HG02981 (cell line): ENCODE results near the gene EID3.
"Not testable (repeated sequence)": the region's sequence is repeated elsewhere in the genome, so short reads cannot be mapped to it uniquely, and the experiment has no call there.

Experiments
- ATAC-seq: cut with Tn5 transposase; IDR thresholded peaks from one replicate; pipeline ENCODE4 v1.9.1; 2021; ENCODE audit warnings: mild to moderate bottlenecking, moderate library complexity; ENCODE audit not compliant: unreplicated experiment

Gene EID3

DNA sequence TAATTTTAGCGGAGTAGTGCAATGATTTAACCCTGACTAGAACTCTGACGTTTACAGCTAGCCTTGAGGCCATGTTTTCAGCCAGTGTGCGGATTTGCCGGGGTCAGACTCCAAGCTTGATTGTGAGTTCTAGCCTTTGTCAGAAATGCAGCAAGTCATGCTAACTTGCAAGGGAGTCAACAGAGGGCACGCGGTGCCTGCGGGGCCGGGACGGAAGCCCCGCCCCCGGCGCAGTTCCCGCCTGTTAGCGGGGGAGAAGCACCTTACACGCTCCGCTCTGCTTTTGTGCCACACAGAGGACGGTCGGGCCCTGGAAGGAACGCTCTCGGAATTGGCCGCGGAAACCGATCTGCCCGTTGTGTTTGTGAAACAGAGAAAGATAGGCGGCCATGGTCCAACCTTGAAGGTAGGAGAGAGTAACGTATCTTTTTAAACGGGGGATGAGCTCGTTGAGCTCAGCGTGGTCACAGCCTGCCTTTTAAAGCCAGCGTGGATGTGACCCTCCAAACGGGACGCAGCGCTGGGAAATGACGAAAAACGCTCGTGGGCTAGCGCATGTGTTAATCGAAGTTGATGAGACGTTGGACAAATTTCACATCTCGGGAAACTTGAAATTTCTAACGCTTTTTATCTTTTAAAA lies 14.8 kb upstream of the EID3 start:
- peak; percentile 43 for ATAC-seq

DNA sequence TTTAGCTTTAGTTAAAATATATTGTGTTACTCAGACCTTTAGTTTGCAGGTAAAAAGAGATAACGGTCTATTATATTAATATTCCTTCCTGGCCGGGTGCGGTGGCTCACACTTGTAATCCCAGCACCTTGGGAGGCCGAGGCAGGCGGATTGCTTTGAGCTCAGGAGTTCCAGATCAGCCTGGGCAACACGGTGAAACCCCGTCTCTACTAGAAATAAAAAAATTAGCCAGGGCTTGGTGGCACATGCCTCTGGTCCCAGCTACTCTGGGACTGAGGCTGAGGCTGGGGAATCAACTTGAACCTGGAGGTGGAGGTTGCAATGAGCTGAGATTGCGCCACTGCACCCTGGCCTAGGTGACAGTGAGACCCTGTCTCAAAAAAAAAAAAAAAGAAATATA lies 13.2 kb upstream of the EID3 start:
- ATAC-seq: no peak

DNA sequence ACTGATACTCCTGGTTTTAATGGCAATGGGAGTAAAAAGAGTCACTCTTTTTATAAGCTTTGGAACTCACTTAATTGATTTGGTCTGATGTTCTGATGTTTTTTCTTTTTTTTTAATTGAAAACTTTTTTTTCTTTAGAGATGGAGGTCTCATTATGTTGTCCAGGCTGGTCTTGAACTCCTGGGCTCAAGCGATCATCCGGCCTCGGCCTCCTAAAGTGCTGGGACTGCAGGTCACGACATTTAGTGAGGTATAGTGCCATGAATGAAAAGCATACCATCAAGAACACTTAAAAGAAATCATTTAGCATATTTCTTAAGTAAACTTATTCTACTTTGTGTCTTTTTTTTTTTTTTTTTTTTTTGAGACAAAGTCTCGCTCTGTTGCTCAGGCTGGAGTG lies 12.7 kb upstream of the EID3 start:
- ATAC-seq: no peak

DNA sequence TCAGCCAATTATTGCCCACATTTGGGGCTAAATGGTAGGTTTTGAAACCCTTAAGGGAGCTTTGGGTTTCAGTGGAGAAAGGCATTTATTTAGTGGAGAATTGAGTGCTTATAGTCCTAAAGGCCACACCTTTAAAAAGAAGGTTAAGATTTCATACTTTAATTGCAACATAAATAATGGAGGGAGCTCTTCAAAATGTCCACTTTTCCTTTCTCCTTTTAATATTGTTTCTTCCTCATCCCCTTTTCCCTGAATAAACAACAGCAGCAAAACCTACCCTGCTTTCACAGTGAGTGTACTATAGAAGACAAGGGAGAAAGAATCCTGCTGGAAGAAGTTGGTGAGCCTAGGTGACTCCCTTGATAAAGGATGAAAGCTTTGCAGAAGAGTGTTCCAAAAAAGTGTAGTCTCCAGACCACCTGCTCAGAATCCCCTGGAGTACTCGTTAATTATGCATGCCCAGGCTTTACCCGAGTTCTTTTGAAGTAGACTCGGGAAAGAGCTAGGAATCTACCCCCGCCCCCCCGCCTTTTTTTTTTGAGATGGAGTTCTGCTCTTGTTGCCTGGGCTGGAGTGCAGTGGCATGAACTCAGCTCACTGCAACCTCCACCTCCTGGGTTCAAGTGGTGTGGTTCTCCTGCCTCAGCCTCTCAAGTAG lies 11.5 kb upstream of the EID3 start:
- ATAC-seq: no peak

DNA sequence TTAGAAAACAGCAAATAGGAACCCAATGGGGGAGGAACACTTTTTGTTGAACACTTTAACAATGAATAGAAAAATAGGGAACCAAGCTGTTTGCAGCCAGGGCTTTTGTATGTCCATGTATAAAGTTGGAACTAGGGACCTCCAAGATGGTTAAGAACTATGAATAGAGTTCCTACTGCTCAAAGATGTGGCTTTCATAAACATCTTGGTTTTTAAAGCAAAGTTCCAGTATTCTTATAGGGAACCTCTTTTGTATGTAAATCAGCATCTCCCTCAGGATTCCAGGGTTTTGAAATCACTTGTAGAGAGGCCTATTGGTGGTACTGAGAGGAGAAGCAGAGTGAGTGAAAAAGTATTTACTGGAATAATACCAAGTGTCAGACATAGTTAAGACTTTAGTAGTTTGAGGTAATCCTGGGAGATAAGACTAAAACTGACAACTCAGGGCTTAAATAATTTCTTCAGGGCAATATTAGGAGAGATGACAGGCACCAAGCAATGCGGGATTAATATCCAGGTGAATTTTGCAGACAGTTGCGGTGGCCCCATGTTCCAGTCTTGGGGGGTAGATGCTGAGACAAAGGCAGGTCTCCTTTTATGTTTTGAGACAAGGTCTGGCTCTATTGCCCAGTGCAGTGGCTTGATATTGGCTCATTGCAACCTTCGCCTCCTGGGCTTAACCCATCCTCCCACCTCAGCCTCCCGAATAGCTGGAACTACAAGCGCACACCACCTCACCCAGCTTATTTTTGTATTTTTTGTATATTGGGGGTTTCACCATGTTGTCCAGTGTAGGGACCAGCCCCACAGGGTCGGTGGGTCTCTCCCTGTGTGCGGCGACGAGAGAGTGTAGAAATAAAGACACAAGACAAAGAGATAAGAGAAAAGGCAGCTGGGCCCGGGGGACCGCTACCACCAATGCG lies 10.4 kb upstream of the EID3 start:
- ATAC-seq: no peak

DNA sequence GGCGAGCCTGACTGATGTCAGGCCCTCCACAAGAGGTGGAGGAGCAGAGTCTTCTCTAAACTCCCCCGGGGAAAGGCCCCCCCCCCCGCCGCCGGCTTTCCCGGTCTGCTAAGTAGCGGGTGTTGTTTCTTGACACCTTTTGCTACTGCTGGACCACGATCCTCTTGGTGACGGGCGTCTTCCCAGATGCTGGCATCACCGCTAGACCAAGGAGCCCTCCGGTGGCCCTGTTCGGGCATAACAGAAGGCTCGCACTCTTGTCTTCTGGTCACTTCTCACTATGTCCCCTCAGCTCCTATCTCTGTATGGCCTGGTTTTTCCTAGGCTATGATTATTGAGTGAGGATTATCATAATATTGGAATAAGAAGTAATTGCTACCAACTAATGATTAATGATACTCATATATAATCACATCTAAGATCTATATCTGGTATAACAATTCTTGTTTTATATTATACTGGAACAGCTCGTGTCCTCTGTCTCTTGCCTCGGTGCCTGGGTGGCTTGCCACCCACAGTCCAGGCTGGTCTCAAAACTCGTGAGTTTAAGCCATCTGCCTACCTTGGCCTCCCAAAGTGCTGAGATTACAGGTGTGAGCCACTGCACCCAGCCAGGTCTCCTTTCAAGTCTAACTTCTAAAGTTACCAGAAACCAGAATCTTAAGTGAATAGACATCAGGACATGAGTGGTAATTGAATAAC lies 9.2 kb upstream of the EID3 start:
- not testable (repeated sequence) for ATAC-seq

DNA sequence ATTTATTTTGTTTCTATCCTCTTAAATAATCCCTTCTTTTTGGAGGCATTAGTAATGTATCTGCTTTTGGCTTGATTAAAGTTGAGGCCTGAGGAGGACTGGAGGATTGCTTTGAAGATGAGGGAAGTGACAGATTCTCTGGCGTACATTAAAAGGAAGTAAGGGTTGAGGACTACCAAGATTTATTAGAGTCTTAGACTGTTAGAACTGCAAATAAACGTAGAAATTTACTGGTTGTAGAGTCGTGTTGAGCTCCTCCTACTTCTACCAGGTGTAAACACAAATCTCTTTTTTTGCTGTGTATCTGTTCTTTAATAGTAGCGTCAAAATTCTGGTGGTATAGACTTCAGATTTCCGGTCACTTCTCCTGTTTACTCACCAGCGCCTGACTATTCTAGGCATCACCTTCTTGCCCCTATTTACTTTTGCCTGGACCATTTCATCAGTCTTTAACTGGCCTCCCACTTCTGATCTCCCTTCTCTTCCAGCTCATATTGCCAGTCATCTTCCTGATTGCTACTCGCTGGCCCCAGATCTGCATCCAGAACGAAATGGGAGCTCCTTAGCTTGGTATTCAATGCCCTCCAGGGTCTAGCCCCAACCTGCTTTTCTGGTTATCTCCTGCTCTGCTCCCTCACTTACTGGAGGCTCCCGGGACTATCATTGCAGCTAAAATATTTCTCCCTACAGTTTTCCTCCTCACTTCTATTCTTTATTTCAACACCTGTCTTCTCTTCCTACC lies 8.4 kb upstream of the EID3 start:
- ATAC-seq: no peak

DNA sequence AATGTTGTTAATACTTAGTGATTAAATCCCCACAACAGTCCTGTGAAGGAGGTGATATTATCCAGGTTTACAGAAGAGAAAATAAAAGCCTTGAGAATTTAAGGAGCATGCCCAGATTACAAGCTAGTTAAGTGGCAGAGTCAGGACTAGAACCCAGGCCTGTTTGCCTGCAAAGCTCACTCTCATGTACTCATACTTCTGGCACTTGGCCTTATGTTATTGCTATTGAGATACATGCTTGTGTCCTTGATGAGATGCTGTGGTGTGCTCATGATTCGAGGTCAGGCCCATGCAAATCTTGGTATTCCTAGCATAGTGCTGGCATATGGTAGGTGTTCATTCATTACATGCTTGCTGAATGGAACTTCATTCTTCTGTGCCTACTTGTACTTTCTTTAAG lies 7.6 kb upstream of the EID3 start:
- no peak for ATAC-seq

DNA sequence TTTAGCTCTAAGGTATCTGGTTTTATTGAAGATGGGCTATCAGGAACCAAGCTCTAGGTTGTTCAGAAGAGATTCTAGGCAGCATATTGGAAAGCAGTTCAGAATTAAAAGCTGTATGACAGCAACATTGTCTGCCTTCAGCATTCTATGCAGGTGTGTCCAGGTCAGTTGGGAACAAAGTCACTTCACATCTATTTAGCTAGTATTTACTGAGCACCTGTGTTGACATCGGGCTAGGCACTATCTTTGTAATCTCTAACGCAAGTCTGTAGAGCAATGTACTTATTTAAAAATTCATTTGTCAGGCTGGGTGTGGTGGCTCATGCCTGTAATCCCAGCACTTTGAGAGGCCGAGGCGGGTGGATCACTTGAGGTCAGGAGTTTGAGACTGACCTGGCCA lies 6.8 kb upstream of the EID3 start:
- no peak for ATAC-seq

DNA sequence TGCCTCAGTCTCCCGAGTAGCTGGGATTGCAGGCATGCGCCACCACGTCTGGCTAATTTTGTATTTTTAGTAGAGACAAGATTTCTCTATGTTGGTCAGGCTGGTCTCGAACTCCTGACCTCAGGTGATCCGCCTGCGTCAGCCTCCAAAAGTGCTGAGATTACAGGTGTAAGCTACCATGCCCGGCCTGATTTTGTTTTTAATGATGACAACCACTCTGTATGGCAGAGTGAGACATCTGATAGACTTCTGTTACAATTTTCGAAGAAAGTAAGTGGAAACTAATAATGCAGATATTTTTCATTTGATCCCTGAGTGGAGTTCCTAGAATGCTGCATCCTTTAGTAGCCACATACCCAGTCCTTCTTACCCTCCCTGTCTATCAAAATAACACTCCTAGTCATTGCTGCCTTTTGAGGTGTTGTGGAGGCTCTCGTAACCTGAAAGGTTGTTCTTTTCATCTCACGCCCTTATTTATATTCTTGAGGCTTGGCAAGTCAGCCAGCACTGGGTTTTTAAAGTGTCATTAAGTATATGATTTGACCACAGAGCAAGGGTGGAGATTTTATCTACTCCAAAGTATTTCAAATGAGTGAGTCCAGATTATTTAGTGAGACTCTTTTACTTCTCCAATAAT lies 5.9 kb upstream of the EID3 start:
- ATAC-seq: no peak

DNA sequence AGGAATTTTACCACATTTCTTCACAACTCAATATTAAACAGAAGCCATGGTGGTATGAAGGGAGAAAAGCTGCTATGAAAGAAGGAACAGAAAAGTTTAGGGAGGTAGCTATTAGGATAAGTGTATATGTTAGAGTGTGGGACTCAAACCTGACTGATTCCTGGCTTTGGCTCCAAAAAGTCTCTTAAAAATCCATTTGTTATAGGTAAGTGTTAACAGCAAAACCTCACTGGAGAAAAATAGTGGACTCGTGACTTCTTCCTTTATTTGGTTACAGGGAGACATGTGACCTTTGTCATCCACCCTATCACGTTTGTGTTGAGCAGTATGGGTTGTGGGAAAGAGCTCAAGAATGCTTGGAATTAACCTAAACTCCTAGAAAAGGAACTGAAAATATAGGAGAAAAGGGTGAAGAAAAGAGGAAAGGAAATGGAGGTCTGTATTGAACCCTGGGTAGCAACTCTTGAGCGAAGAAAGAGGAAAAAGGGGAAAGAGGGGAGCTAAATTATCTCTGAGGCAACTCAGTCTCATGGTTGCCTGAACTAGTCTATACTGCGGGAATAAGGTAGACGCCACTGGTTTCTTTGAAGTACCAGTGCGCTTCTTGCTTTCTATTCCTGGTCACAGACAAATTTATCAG lies 3.6 kb upstream of the EID3 start:
- ATAC-seq: no peak

DNA sequence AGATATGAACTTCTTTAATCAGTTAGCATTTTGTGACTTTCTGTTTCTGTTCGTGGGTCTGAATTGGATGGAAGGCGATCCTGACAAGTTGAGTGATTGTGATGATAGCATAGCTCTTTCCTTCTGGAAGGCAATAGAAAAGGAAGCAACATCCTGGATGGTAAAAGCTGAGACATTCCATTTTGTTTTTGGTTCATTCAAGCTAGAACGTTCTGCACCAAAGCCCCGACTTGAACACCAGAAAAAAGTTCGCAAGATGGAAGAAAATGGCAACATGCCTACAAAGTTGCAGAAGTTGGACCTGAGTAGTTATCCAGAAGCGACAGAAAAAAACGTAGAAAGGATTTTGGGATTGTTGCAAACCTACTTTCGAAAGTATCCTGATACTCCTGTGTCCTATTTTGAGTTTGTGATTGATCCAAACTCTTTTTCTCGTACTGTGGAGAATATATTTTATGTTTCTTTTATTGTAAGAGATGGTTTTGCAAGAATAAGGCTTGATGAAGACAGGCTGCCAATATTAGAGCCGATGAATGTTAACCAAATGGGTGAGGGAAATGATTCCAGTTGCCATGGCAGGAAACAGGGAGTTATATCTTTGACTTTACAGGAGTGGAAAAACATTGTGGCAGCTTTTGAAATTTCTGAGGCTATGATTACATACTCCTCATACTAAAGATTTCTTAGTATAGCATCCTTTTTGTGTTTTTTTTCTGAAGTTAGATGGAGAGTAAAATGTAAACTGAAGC lies 896 bp downstream of the EID3 start:
- no peak for ATAC-seq

DNA sequence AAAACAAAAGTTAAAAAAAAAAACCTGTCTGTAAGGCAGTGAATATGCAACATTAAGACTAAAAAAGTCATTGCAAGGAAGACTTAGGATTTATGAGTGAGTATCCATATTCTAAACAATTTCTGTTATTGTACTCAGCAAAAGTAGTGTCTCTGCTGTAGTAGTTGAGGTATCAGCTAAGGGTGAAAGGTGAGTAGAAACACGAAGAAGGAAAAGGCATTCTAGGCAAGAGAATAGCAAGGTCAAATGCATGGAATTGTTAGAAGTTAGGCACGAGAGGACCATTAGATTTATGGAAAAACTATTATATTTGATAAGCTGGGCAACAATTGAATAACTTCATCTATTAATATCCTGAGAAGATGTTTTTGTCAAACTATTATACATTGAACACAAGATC lies 1.8 kb downstream of the EID3 start:
- no peak for ATAC-seq

DNA sequence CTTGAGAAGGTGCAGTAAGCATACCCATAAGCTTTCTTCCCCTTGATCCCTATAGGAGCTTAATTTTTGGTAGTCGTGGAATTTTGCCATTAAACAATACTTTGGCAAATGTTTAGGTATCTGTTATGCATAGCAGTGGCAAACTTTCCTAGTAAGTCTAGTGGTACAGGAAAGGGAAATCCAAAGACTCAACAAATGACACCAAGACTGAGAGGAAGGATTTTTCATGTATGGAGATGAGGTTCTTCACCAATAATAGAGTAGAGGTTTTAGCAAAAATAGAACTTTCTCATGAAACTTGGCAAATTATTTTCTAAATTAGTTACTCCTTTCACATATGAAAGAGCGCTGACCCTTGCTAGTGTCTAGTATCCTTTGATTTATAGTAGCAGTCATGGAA lies 2.8 kb downstream of the EID3 start:
- no peak for ATAC-seq

DNA sequence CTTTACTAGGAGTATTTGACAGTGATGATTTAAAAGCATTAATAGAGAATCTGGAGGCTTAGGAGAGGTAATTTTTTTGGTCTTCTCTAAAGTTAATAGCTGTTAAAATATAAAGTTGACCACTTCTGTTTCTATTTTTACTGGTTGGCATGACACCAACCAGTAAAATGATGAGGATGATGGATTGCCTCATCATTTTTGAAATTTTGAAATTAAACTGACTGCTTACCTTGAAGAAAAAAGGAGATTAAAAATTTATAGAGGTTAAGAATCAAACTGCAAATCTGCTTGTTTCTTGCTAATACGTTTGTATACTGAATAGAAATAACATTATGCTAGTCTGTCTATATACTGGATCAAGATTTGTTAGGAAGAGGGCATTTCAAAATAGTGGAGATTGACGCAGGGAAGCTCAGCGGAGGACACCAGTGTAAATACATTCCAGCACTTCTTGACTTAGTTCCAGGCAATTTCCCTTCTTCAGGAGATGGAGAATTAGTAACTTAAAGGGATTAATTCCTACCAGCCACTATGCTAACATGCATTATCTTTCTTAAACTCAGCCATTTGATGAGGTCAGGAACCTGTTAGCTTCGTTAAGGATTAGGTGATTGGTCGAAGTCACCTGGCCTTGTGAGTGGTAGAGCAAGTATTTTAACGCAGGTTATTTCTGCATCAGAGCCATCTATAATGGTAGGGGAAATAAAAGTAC lies 3.6 kb downstream of the EID3 start:
- no peak for ATAC-seq

DNA sequence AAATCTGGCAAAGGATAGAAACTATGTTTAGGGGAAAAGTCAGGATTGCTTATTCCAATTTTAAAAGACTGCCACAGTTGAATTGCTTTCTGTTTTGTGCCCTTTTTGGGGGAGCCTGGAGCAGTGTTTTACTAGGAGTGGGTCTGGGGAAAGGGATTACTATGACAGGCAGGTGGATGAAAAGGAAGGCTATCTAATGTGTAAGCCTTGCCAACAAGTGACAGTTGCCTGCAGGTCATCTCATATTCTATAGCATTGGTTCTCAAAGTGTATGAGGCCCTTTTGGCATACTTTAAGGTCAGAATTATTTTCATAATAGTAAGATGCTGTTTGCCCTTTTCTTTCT lies 4.1 kb downstream of the EID3 start:
- no peak for ATAC-seq

DNA sequence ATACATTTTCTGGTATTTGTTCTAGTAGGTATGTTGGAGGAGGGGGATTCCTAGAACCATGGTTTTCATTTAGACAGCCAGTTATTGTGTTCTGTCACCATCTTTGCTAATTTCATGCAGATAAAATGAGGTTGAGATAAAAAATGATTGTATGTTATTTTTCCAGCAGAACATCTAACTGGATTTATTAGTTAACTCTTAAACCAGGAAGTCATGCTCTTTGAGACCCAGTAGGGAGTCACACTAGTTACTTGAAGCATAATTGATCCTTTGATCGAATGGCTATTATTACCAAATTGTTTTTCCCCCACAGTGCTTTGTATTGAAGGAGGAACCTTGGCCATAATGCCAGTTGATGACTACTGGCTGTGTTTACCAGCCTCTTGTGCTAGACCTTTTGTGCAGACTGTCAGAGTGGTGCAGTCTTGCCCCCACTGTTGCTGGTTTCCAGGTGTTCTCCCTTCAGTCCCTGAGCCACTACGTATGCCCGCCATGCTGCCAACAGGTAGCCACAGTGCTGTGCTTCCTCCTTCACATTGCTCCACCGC lies 6.0 kb downstream of the EID3 start:
- no peak for ATAC-seq
